GM18505 (cell line): ENCODE measurements around the gene SYTL3.

ENCODE experiments used
- ATAC-seq: cut with Tn5 transposase; IDR thresholded peaks from one replicate; pipeline ENCODE4 v1.9.1; 2021; ENCODE audit not compliant: unreplicated experiment
- POLR2A ChIP-seq: IDR thresholded peaks from 4 replicates; pipeline ENCODE4 v1.6.1; 2011; ENCODE audit warnings: borderline replicate concordance; ENCODE audit not compliant: insufficient read depth, insufficient read length; ENCODE audit errors: extremely low read depth

Gene SYTL3

GRCh38 chr6:158619922-158620801 is 29.7 kb upstream of the SYTL3 start:
- no peak for ATAC-seq
- no peak for TF ChIP-seq POLR2A

- ATAC-seq, result no peak
- TF ChIP-seq POLR2A, result no peak
Observed at GRCh38 chr6:158620963-158621693, 28.7 kb upstream of the SYTL3 start.

GRCh38 chr6:158621694-158622544 is 27.9 kb upstream of the SYTL3 start:
- no peak for ATAC-seq
- TF ChIP-seq POLR2A, result no peak

GRCh38 chr6:158622545-158623190 is 27.2 kb upstream of the SYTL3 start:
- no peak for TF ChIP-seq POLR2A
- ATAC-seq, result no peak

- no peak for TF ChIP-seq POLR2A
- no peak for ATAC-seq
Observed at GRCh38 chr6:158624684-158625682, 24.9 kb upstream of the SYTL3 start.

GRCh38 chr6:158625881-158626305 is 24.0 kb upstream of the SYTL3 start:
- ATAC-seq, result no peak
- TF ChIP-seq POLR2A, result no peak

GRCh38 chr6:158626360-158627167 is 23.3 kb upstream of the SYTL3 start:
- ATAC-seq, result no peak
- TF ChIP-seq POLR2A, result no peak

GRCh38 chr6:158627168-158627939 is 22.5 kb upstream of the SYTL3 start:
- no peak for ATAC-seq
- TF ChIP-seq POLR2A, result no peak

- no peak for TF ChIP-seq POLR2A
- ATAC-seq, result no peak
Observed at GRCh38 chr6:158627940-158628211, 22.0 kb upstream of the SYTL3 start.

GRCh38 chr6:158628542-158628941 is 21.3 kb upstream of the SYTL3 start:
- ATAC-seq, result no peak

More at GRCh38 chr6:158628542-158628941, 21.3 kb upstream of the SYTL3 start:
- no peak for TF ChIP-seq POLR2A
